HG02981 (cell line): ENCODE data around the gene SLC25A47.

ENCODE experiments used
- ATAC-seq: cut with Tn5 transposase; IDR thresholded peaks from one replicate; pipeline ENCODE4 v1.9.1; 2021; ENCODE audit warnings: mild to moderate bottlenecking, moderate library complexity; ENCODE audit not compliant: unreplicated experiment

Gene SLC25A47

GRCh38 chr14:100322138-100322957 is 791 bp upstream of the SLC25A47 start:
- ATAC-seq = no peak

- no peak for ATAC-seq
Measured at GRCh38 chr14:100323942-100324307, 786 bp downstream of the SLC25A47 start.

- ATAC-seq = no peak
Measured at GRCh38 chr14:100325231-100325632, 2.1 kb downstream of the SLC25A47 start.

- no peak for ATAC-seq
Measured at GRCh38 chr14:100325958-100326357, 2.8 kb downstream of the SLC25A47 start.

- ATAC-seq = no peak
Measured at GRCh38 chr14:100327128-100327527, 4.0 kb downstream of the SLC25A47 start.

GRCh38 chr14:100328495-100329163 is 5.5 kb downstream of the SLC25A47 start:
- ATAC-seq = no peak

- no peak for ATAC-seq
Measured at GRCh38 chr14:100329233-100330006, 6.3 kb downstream of the SLC25A47 start.

- no peak for ATAC-seq
Measured at GRCh38 chr14:100330007-100330344, 6.8 kb downstream of the SLC25A47 start.

- no peak for ATAC-seq
Measured at GRCh38 chr14:100330388-100330931, 7.3 kb downstream of the SLC25A47 start.

GRCh38 chr14:100332071-100332639 is 9.0 kb downstream of the SLC25A47 start:
- ATAC-seq = no peak

- ATAC-seq = no peak
Measured at GRCh38 chr14:100332797-100333196, 9.7 kb downstream of the SLC25A47 start.

- ATAC-seq = no peak
Measured at GRCh38 chr14:100333311-100333710, 10.2 kb downstream of the SLC25A47 start.

GRCh38 chr14:100333827-100334226 is 10.7 kb downstream of the SLC25A47 start:
- ATAC-seq = no peak

GRCh38 chr14:100334904-100335303 is 11.8 kb downstream of the SLC25A47 start:
- ATAC-seq = no peak

GRCh38 chr14:100336618-100337530 is 13.7 kb downstream of the SLC25A47 start:
- ATAC-seq = no peak

- ATAC-seq = no peak
Measured at GRCh38 chr14:100339766-100340422, 16.8 kb downstream of the SLC25A47 start.

GRCh38 chr14:100340423-100340813 is 17.3 kb downstream of the SLC25A47 start:
- no peak for ATAC-seq

- ATAC-seq = peak; percentile 57
Measured at GRCh38 chr14:100341301-100342031, 18.3 kb downstream of the SLC25A47 start.

- no peak for ATAC-seq
Measured at GRCh38 chr14:100342195-100342594, 19.1 kb downstream of the SLC25A47 start.
